ENCODE measurements around the gene RAET1E. TPM values are rescaled to one million over a fixed set of nuclear protein-coding genes. Genes with fewer than 3 reads are reported as not detected.
A peak's percentile ranks its signal among the peaks of the same experiment; 100 is the strongest.

Gene RAET1E
- total RNA-seq, 1 donor from 2014 or later = not detected

DNA sequence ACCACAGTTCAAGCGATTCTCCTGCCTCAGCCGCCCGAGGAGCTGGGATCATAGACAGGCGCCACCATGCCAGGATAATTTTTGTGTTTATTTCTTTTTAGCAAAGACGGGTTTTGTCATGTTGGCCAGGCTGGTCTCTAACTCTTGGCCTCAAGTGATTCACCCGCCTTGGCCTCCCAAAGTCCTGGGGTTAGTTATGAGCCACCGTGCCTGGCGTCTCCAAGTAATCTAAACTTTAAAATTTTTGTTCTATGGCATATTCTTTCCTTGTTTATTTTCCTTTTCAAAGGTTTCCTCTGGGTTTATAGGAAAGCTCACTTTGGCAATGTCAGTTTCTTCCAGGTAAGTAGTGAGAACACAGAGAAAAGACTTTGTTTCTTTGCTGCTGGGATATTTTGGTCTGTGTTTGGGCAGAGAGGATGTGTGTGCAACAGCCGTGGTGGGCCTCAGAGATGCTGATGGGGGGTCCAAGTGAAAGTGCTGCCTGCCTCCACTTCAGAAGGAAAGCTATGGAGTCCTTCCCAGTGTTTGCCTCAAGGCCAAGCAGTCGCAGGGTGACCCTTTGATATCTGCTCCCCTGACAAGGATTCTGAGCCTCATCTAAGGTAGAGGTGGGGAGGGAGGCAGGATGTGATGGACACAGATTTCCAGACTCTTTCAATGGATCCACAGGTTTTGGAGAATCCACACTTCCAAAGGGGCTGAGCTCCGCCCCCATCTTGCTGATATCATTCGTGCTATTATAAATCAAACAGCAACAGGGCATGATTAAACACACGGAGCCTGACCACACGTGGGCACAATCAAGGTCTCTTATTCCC is 36.1 kb downstream of the RAET1E start:
- Mint-ChIP-seq H3K9me3 (ENCODE audit: low read depth) (no peaks in the 10 kb centered on the region), H3K4me1 (ENCODE audit: low read depth) (peaks cover 72% of the 10 kb centered on the region), H3K27ac (ENCODE audit: unreplicated experiment) (peak overlapping the region; percentile 96), H3K4me3 (ENCODE audit: unreplicated experiment) (peak overlapping the region; percentile 82), H3K27me3 (ENCODE audit: low read depth) (no peaks in the 10 kb centered on the region), H3K36me3 (ENCODE audit: low read depth) (no peaks in the 10 kb centered on the region)
- no peak for DNase-seq (ENCODE audit: low spot score)
- TF ChIP-seq, protein P1, sequence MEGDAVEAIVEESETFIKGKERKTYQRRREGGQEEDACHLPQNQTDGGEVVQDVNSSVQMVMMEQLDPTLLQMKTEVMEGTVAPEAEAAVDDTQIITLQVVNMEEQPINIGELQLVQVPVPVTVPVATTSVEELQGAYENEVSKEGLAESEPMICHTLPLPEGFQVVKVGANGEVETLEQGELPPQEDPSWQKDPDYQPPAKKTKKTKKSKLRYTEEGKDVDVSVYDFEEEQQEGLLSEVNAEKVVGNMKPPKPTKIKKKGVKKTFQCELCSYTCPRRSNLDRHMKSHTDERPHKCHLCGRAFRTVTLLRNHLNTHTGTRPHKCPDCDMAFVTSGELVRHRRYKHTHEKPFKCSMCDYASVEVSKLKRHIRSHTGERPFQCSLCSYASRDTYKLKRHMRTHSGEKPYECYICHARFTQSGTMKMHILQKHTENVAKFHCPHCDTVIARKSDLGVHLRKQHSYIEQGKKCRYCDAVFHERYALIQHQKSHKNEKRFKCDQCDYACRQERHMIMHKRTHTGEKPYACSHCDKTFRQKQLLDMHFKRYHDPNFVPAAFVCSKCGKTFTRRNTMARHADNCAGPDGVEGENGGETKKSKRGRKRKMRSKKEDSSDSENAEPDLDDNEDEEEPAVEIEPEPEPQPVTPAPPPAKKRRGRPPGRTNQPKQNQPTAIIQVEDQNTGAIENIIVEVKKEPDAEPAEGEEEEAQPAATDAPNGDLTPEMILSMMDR (IDR thresholded peaks at IDR 0.05) = peak; percentile 24

DNA sequence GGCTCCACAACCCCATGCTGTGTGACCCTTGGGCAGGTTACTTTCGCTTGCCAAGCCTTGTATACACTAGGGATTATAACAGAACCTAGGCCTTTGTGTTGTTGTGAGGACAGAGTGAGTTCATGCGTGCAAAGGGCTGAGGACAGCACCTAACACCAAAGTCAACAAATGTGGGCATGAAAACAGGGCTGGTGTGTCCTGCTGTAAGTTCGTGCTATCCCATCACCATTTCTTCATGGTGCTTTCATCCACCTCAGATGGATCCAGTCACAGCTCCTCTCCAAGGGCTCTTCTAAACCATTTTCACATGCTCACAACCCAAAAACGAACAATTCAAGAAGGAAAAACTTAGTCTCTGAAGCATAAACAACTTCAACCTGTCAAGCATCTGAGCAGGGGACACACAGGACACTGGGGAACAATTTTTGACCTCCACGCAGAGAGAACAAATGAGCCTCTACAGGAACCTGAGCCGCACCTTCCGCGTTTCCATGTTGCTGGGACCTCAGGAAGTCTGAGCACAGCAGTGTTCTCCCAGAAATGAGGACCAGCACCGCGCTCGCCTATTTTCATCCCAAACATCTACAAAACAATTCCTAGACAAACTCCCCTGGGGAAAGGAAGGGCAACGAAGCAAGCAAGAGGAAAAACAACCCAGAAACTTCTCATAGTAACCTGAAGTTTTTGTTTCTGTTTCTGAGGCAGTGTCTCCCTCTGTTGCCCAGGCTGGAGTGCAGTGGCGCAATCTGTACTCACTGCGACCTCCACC is 36.9 kb downstream of the RAET1E start:
- no peaks in the 10 kb centered on the region for H3K9me3 Mint-ChIP-seq (ENCODE audit: low read depth)
- no peak for DNase-seq (ENCODE audit: low spot score)
- H3K4me1 Mint-ChIP-seq (ENCODE audit: low read depth) = peaks cover 80% of the 10 kb centered on the region
- H3K27me3 Mint-ChIP-seq (ENCODE audit: low read depth) = no peaks in the 10 kb centered on the region
- H3K27ac Mint-ChIP-seq (ENCODE audit: unreplicated experiment) = peak overlapping the region; percentile 83
- peak overlapping the region; percentile 8 for H3K4me3 Mint-ChIP-seq (ENCODE audit: unreplicated experiment)
- no peaks in the 10 kb centered on the region for H3K36me3 Mint-ChIP-seq (ENCODE audit: low read depth)
- TF ChIP-seq, protein P1 (IDR thresholded peaks at IDR 0.05) = peak; percentile 62

DNA sequence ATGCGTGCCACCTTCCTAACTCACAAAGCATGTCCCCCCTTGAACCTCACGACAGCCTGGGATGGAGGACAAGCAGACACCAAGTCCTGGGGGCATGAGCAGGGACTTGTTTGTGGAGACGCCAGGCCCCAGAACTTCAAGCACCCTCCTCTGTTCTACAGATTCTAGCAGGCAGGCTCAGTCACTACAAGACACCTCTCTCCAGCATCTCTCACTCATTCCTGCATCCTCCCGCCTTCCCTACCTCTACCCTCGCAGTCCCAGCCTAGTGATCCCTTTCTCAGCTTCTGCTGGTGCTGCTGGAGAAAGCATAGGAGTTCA is 37.4 kb downstream of the RAET1E start:
- H3K4me3 Mint-ChIP-seq (ENCODE audit: unreplicated experiment) = peak overlapping the region; percentile 5
- peaks cover 85% of the 10 kb centered on the region for H3K4me1 Mint-ChIP-seq (ENCODE audit: low read depth)
- TF ChIP-seq, protein P1 (IDR thresholded peaks at IDR 0.05) = no peak
- peak overlapping the region; percentile 83 for H3K27ac Mint-ChIP-seq (ENCODE audit: unreplicated experiment)
- H3K27me3 Mint-ChIP-seq (ENCODE audit: low read depth) = no peaks in the 10 kb centered on the region
- H3K36me3 Mint-ChIP-seq (ENCODE audit: low read depth) = no peaks in the 10 kb centered on the region
- no peaks in the 10 kb centered on the region for H3K9me3 Mint-ChIP-seq (ENCODE audit: low read depth)
- DNase-seq (ENCODE audit: low spot score) = no peak

DNA sequence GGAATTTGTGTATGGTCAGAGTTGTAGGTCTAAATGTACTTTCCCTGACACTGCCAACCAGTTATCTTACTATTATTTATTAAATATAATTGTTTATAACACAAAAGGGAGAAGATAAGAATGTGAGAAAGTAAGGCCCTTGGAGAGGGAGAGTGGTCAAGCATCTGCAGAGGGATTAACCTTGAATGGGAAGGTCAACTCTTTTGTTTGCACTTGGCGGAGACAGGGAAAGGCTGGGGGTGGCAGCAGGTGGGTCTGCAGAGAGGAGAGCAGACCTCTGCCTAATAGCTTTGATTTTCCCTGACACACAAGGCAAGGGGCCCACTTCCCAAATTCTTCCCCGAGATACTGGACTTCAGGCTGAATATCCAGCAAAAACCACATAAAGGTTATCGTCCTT is 38.0 kb downstream of the RAET1E start:
- Mint-ChIP-seq H3K27ac (ENCODE audit: unreplicated experiment) (peak overlapping the region; percentile 88), H3K36me3 (ENCODE audit: low read depth) (no peaks in the 10 kb centered on the region), H3K9me3 (ENCODE audit: low read depth) (no peaks in the 10 kb centered on the region), H3K27me3 (ENCODE audit: low read depth) (no peaks in the 10 kb centered on the region), H3K4me1 (ENCODE audit: low read depth) (peaks cover 86% of the 10 kb centered on the region), H3K4me3 (ENCODE audit: unreplicated experiment) (no peak overlapping the region)
- TF ChIP-seq, protein P1 (IDR thresholded peaks at IDR 0.05) = no peak
- no peak for DNase-seq (ENCODE audit: low spot score)

DNA sequence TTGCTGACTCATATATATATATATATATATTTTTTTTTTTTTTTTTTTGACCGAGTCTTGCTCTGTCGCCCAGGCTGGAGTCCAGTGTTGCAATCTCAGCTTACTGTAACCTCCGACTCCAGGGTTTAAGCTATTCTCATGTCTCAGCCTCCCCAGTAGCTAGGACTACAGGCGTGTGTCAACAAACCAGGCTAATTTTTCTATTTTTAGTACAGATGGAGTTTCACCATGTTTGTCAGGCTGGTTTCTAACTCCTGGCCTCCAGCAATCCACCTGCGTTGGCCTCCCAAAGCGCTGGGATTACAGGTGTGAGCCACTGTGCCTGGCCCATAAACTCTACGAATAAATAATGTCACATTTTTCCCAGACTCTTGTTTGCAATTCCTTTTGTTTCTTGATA is 38.5 kb downstream of the RAET1E start:
- Mint-ChIP-seq H3K36me3 (ENCODE audit: low read depth) (no peaks in the 10 kb centered on the region), H3K27ac (ENCODE audit: unreplicated experiment) (peak overlapping the region; percentile 88), H3K4me3 (ENCODE audit: unreplicated experiment) (peak overlapping the region; percentile 17), H3K9me3 (ENCODE audit: low read depth) (no peaks in the 10 kb centered on the region), H3K27me3 (ENCODE audit: low read depth) (no peaks in the 10 kb centered on the region), H3K4me1 (ENCODE audit: low read depth) (peaks cover 87% of the 10 kb centered on the region)
- no peak for DNase-seq (ENCODE audit: low spot score)
- TF ChIP-seq, protein P1 (IDR thresholded peaks at IDR 0.05) = no peak
